Smooth muscle cell (in vitro differentiated cells): ENCODE data around the gene NAALAD2. TPM values are rescaled to one million over a fixed set of nuclear protein-coding genes. Genes with fewer than 3 reads are reported as not detected.

ENCODE experiments used
- DNase-seq: peaks from one replicate; lab custom pipeline; 2025; ENCODE audit not compliant: unreplicated experiment; lab: John Stamatoyannopoulos, UW
- H2AFZ ChIP-seq: fragments of 200-600 bp; sonication (generic); 2 replicates; pipeline ENCODE4 v1.6.0; 2016; ENCODE audit warnings: antibody characterized with exemption, low read depth, mild to moderate bottlenecking
- H3F3A ChIP-seq: fragments of 200-600 bp; sonication (generic); 2 replicates; pipeline ENCODE4 v1.6.0; 2017; ENCODE audit warnings: antibody characterized with exemption, low read depth
- H3K27ac ChIP-seq: fragments of 200-600 bp; sonication (generic); 2 replicates; pipeline ENCODE4 v1.5.1; 2016; ENCODE audit warnings: low read depth, mild to moderate bottlenecking
- H3K27me3 ChIP-seq: fragments of 200-600 bp; sonication (generic); 2 replicates; pipeline ENCODE4 v1.6.1; 2016; ENCODE audit warnings: low read depth, mild to moderate bottlenecking
- H3K36me3 ChIP-seq: fragments of 200-600 bp; sonication (generic); 2 replicates; pipeline ENCODE4 v1.5.1; 2016; ENCODE audit warnings: low read depth
- H3K4me1 ChIP-seq: fragments of 200-600 bp; sonication (generic); 2 replicates; pipeline ENCODE4 v1.5.1; 2016; ENCODE audit warnings: low read depth
- H3K4me2 ChIP-seq: fragments of 200-600 bp; sonication (generic); 2 replicates; pipeline ENCODE4 v1.6.0; 2016; ENCODE audit warnings: mild to moderate bottlenecking
- H3K4me3 ChIP-seq: fragments of 200-600 bp; sonication (generic); 2 replicates; pipeline ENCODE4 v1.5.1; 2016; ENCODE audit warnings: mild to moderate bottlenecking
- H3K79me2 ChIP-seq: fragments of 200-600 bp; sonication (generic); 2 replicates; pipeline ENCODE4 v1.6.0; 2016; ENCODE audit warnings: low read depth, mild to moderate bottlenecking
- H3K9ac ChIP-seq: fragments of 200-600 bp; sonication (generic); 2 replicates; pipeline ENCODE4 v1.6.0; 2016; ENCODE audit warnings: low read depth
- H3K9me3 ChIP-seq: fragments of 200-600 bp; sonication (generic); replicated peaks from 2 replicates; pipeline ENCODE4 v1.5.1; 2016; ENCODE audit warnings: low read depth
- H4K20me1 ChIP-seq: fragments of 200-600 bp; sonication (generic); 2 replicates; pipeline ENCODE4 v1.6.0; 2016; ENCODE audit warnings: low read depth
- CTCF ChIP-seq: fragments of 200-600 bp; sonication (generic); IDR thresholded peaks from 2 replicates; pipeline ENCODE4 v1.5.1; 2017; ENCODE audit warnings: borderline replicate concordance, mild to moderate bottlenecking, antibody characterized with exemption; ENCODE audit not compliant: insufficient read depth, poor library complexity, severe bottlenecking
- WGBS: methylation state at CpG from one replicate; pipeline ENCODE4 v1.1.7; 2016; ENCODE audit warnings: low lambda C conversion rate; 5-methylcytosine and 5-hydroxymethylcytosine counted together
- polyA plus RNA-seq: library from polyadenylated mRNA; unstranded; fragments of >200 nt; fragmentation: Nextera tagmentation; extraction: Ambion mirVana; gene quantifications from 2 replicates; pipeline ENCODE4 v1.2.1, GENCODE V29; 2016
- total RNA-seq: library from RNA; depleted of rRNA; stranded (reverse); fragments of >200 nt; gene quantifications from 2 replicates; pipeline ENCODE4 v1.2.3, GENCODE V29; 2014

Gene NAALAD2
- total and polyA plus RNA-seq, 2 experiments from 2014 or later, result 1.3 to 9.6 TPM

GRCh38 chr11:90192869-90193582, 58.6 kb downstream of the NAALAD2 start:
- Histone ChIP-seq H3K9me3 (no peaks in the 10 kb centered on the region), H3K4me2 (no peak overlapping the region), H3F3A (no peaks in the 10 kb centered on the region), H3K4me1 (no peaks in the 10 kb centered on the region), H3K4me3 (no peak overlapping the region), H2AFZ (no peak overlapping the region), H3K9ac (no peak overlapping the region), H3K79me2 (no peaks in the 10 kb centered on the region), H3K36me3 (peaks cover 4% of the 10 kb centered on the region), H3K27me3 (no peaks in the 10 kb centered on the region), H3K27ac (no peak overlapping the region), H4K20me1 (no peaks in the 10 kb centered on the region)
- no peak for DNase-seq
- no peak for TF ChIP-seq CTCF
- WGBS, result 95% methylated on average over 4 of the region's 4 CpGs

- no peak overlapping the region for H3K4me2 ChIP-seq
- no peaks in the 10 kb centered on the region for H3F3A ChIP-seq
- 45% methylated on average over 1 of the region's 1 CpG for WGBS
- no peaks in the 10 kb centered on the region for H3K79me2 ChIP-seq
- no peak for TF ChIP-seq CTCF
- no peaks in the 10 kb centered on the region for H3K27me3 ChIP-seq
- no peak overlapping the region for H2AFZ ChIP-seq
- H3K9ac ChIP-seq, result no peak overlapping the region
- peaks cover 15% of the 10 kb centered on the region for H3K36me3 ChIP-seq
- H3K9me3 ChIP-seq, result no peaks in the 10 kb centered on the region
- H3K4me1 ChIP-seq, result no peaks in the 10 kb centered on the region
- H3K4me3 ChIP-seq, result no peak overlapping the region
- H4K20me1 ChIP-seq, result no peaks in the 10 kb centered on the region
- H3K27ac ChIP-seq, result no peak overlapping the region
- DNase-seq, result no peak
Observed at GRCh38 chr11:90197377-90197776, 62.9 kb downstream of the NAALAD2 start.

GRCh38 chr11:90202342-90202741, 67.9 kb downstream of the NAALAD2 start:
- no peak for DNase-seq
- Histone ChIP-seq H3K4me1 (no peaks in the 10 kb centered on the region), H3K9ac (no peak overlapping the region), H3K36me3 (peaks cover 35% of the 10 kb centered on the region), H3K4me2 (no peak overlapping the region), H3K9me3 (no peaks in the 10 kb centered on the region), H3K27me3 (no peaks in the 10 kb centered on the region), H3K4me3 (no peak overlapping the region), H4K20me1 (peaks cover 25% of the 10 kb centered on the region), H3K27ac (no peak overlapping the region), H3F3A (peaks cover 7% of the 10 kb centered on the region), H2AFZ (no peak overlapping the region), H3K79me2 (peaks cover 3% of the 10 kb centered on the region)
- TF ChIP-seq CTCF, result no peak
- WGBS, result 85% methylated on average over 3 of the region's 3 CpGs

- Histone ChIP-seq H3F3A (peaks cover 7% of the 10 kb centered on the region), H3K4me3 (no peak overlapping the region), H3K27me3 (no peaks in the 10 kb centered on the region), H3K4me1 (no peaks in the 10 kb centered on the region), H3K9ac (no peak overlapping the region), H2AFZ (no peak overlapping the region), H3K36me3 (peaks cover 46% of the 10 kb centered on the region), H3K4me2 (no peak overlapping the region), H4K20me1 (peaks cover 31% of the 10 kb centered on the region), H3K27ac (no peak overlapping the region), H3K9me3 (no peaks in the 10 kb centered on the region), H3K79me2 (peaks cover 7% of the 10 kb centered on the region)
- DNase-seq, result no peak
- 95% methylated on average over 13 of the region's 13 CpGs for WGBS
- TF ChIP-seq CTCF, result no peak
Observed at GRCh38 chr11:90204407-90204806, 69.9 kb downstream of the NAALAD2 start.
